Measurements from ENCODE around the gene ZNF425.

The ZNF425 gene

GRCh38 chr7:149077594-149077993 is 48.5 kb downstream of the ZNF425 start:
- Histone ChIP-seq H3K4me3 (replicated peaks; ENCODE audit: insufficient read depth, low read length) (no peak overlapping the region), H3K27me3 (ENCODE audit: insufficient read depth, poor library complexity, severe bottlenecking) (no peaks in the 10 kb centered on the region), H3K27ac (replicated peaks) (no peak overlapping the region)
- TF ChIP-seq SPI1 (IDR thresholded peaks at IDR 0.05; ENCODE audit: borderline replicate concordance, low read depth) (no peak), REST (IDR thresholded peaks at IDR 0.05; ENCODE audit: insufficient replicate concordance, low read depth) (no peak), POLR2AphosphoS5 (IDR thresholded peaks at IDR 0.05; ENCODE audit: low read depth) (no peak), GABPA (IDR thresholded peaks at IDR 0.05; ENCODE audit: low read depth) (no peak)
- DNase-seq (ENCODE audit: low read depth in 1 of 2, low spot score in 1 of 2), result no peak

- no peak overlapping the region for H3K27ac ChIP-seq (replicated peaks)
Observed at GRCh38 chr7:149075286-149075685, 50.8 kb downstream of the ZNF425 start.

GRCh38 chr7:149074116-149074885 is 51.8 kb downstream of the ZNF425 start:
- TF ChIP-seq SPI1 (IDR thresholded peaks at IDR 0.05; ENCODE audit: borderline replicate concordance, low read depth) (no peak), GABPA (IDR thresholded peaks at IDR 0.05; ENCODE audit: low read depth) (no peak), POLR2AphosphoS5 (IDR thresholded peaks at IDR 0.05; ENCODE audit: low read depth) (no peak), CTCF (IDR thresholded peaks at IDR 0.05; ENCODE audit: insufficient read depth, low read length) (no peak), REST (IDR thresholded peaks at IDR 0.05; ENCODE audit: insufficient replicate concordance, low read depth) (no peak)
- Histone ChIP-seq H3K27ac (replicated peaks) (no peak overlapping the region), H3K27me3 (ENCODE audit: insufficient read depth, poor library complexity, severe bottlenecking) (no peaks in the 10 kb centered on the region), H3K4me3 (replicated peaks; ENCODE audit: insufficient read depth, low read length) (no peak overlapping the region)
- DNase-seq (ENCODE audit: low read depth in 1 of 2, low spot score in 1 of 2), result no peak

More at GRCh38 chr7:149075286-149075685, 50.8 kb downstream of the ZNF425 start:
- no peak for TF ChIP-seq GABPA (IDR thresholded peaks at IDR 0.05; ENCODE audit: low read depth)
- TF ChIP-seq SPI1 (IDR thresholded peaks at IDR 0.05; ENCODE audit: borderline replicate concordance, low read depth), result no peak
- no peak for TF ChIP-seq POLR2AphosphoS5 (IDR thresholded peaks at IDR 0.05; ENCODE audit: low read depth)
- no peak for TF ChIP-seq CTCF (IDR thresholded peaks at IDR 0.05; ENCODE audit: insufficient read depth, low read length)
- no peak for TF ChIP-seq REST (IDR thresholded peaks at IDR 0.05; ENCODE audit: insufficient replicate concordance, low read depth)
- no peaks in the 10 kb centered on the region for H3K27me3 ChIP-seq (ENCODE audit: insufficient read depth, poor library complexity, severe bottlenecking)
- no peak overlapping the region for H3K4me3 ChIP-seq (replicated peaks; ENCODE audit: insufficient read depth, low read length)
- no peak for DNase-seq (ENCODE audit: low read depth in 1 of 2, low spot score in 1 of 2)
